ENCODE results near the gene TMSB10. TPM values are rescaled to one million over a fixed set of nuclear protein-coding genes. Genes with fewer than 3 reads are reported as not detected.
"Not testable (repeated sequence)": the region's sequence is repeated elsewhere in the genome, so short reads cannot be mapped to it uniquely, and the experiment has no call there.

The TMSB10 gene
- total RNA-seq, 1 donor from 2014 or later, result 2,534 TPM

DNA sequence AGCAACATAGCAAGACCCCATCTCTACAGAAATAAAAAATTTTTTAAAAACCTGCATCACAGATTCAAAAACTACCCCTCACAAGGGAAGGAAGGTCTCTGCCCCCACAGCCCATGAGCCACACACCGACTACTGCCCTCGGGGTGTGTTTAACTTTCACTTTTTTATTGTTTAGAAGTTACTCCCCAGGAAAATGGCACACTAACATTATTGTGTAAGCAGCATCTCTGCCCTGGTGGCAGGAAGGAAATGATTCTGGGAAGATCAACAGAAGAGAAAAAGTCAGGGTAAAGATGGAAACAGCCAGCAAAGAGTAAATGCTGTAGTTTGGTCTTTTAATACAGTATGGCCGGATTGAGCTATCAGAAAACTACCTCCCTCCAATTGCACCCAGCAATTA is 46.5 kb upstream of the TMSB10 start:
- no peaks in the 10 kb centered on the region for H3K36me3 Mint-ChIP-seq (ENCODE audit: unreplicated experiment)
- TF ChIP-seq, protein P1, sequence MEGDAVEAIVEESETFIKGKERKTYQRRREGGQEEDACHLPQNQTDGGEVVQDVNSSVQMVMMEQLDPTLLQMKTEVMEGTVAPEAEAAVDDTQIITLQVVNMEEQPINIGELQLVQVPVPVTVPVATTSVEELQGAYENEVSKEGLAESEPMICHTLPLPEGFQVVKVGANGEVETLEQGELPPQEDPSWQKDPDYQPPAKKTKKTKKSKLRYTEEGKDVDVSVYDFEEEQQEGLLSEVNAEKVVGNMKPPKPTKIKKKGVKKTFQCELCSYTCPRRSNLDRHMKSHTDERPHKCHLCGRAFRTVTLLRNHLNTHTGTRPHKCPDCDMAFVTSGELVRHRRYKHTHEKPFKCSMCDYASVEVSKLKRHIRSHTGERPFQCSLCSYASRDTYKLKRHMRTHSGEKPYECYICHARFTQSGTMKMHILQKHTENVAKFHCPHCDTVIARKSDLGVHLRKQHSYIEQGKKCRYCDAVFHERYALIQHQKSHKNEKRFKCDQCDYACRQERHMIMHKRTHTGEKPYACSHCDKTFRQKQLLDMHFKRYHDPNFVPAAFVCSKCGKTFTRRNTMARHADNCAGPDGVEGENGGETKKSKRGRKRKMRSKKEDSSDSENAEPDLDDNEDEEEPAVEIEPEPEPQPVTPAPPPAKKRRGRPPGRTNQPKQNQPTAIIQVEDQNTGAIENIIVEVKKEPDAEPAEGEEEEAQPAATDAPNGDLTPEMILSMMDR (IDR thresholded peaks at IDR 0.05), result no peak

DNA sequence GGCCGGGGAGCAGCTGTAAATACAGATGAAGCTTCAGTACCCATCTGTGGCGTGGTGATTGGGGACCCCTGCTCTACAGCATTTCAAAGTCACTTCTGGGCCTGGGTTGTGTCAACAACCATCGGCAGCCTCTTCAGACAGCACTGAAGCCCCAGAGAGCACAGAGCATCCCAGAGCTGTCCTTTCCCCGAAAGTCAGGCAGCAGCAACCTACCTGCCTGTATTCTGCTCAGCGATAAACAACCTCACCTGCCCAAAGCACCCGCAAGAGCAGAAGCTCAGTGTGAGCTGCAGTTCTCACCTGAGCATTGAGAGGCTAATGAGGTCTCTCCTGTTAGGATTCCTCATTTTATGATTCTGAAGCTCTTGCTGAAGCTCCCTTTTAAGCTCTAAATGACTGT is 43.9 kb upstream of the TMSB10 start:
- Mint-ChIP-seq H3K27me3 (ENCODE audit: unreplicated experiment) (peaks cover 39% of the 10 kb centered on the region), H3K36me3 (ENCODE audit: unreplicated experiment) (no peaks in the 10 kb centered on the region), H3K9me3 (ENCODE audit: unreplicated experiment) (no peaks in the 10 kb centered on the region), H3K4me3 (ENCODE audit: unreplicated experiment) (no peak overlapping the region), H3K27ac (ENCODE audit: unreplicated experiment) (no peak overlapping the region), H3K4me1 (ENCODE audit: unreplicated experiment) (no peaks in the 10 kb centered on the region)
- TF ChIP-seq, protein P1 (IDR thresholded peaks at IDR 0.05), result no peak
- DNase-seq (ENCODE audit: extremely low spot score, unreplicated experiment), result no peak

More for the DNA sequence above, 46.5 kb upstream of the TMSB10 start:
- Mint-ChIP-seq H3K4me1 (ENCODE audit: unreplicated experiment) (no peaks in the 10 kb centered on the region), H3K27ac (ENCODE audit: unreplicated experiment) (no peak overlapping the region), H3K9me3 (ENCODE audit: unreplicated experiment) (no peaks in the 10 kb centered on the region), H3K4me3 (ENCODE audit: unreplicated experiment) (no peak overlapping the region), H3K27me3 (ENCODE audit: unreplicated experiment) (peaks cover 42% of the 10 kb centered on the region)
- no peak for DNase-seq (ENCODE audit: extremely low spot score, unreplicated experiment)

DNA sequence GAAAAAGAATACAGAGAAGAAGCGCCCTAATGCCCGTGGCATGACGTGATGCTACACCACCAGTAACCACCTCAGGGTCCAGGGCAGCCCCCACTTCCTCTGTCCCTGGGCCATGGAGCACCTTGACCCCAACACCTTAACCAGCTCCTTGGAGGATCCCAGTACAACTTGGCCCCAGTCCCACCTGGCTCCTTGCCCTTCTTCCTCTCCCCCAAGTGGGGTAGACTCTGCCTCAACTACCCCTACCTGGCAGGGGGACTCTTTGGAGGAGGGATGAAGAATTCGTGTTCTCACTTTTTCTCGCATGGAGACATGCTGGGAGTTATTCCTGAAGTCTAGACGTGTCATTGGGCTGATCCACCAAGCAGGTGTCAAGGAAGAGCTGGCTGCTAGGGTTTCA is 43.5 kb upstream of the TMSB10 start:
- TF ChIP-seq, protein P1 (IDR thresholded peaks at IDR 0.05), result no peak
- Mint-ChIP-seq H3K4me1 (ENCODE audit: unreplicated experiment) (no peaks in the 10 kb centered on the region), H3K4me3 (ENCODE audit: unreplicated experiment) (no peak overlapping the region), H3K27ac (ENCODE audit: unreplicated experiment) (no peak overlapping the region), H3K9me3 (ENCODE audit: unreplicated experiment) (no peaks in the 10 kb centered on the region), H3K36me3 (ENCODE audit: unreplicated experiment) (no peaks in the 10 kb centered on the region), H3K27me3 (ENCODE audit: unreplicated experiment) (peaks cover 40% of the 10 kb centered on the region)
- no peak for DNase-seq (ENCODE audit: extremely low spot score, unreplicated experiment)

DNA sequence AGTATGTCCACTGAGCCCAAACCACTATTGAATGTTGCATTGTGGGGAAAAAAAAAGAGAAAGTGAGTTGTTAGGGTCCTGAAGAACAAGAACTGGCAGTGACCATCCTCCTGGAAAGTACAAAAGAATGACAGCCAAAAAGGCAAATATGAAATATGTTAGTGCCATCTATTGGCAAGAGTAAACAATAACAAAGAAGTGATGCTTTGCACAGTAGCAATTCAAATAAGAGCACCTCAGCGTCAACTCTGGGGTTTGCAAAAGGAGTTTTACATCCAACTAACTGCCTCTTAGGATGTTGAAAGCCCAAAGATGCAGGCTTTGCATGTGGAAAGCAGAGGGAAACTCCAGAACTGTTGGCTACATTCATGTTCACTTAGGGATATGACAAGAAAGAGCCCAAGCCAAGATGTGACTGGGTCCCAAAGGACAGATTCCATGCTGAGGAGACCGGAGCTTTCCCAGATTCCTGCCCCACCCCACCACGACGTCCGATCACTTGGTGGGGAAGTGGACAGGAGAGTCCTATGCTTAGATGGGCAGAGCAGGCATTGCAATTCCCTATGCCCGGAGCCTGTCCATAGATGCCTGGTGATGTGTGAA is 40.2 kb upstream of the TMSB10 start:
- Mint-ChIP-seq H3K27me3 (ENCODE audit: unreplicated experiment) (peaks cover 34% of the 10 kb centered on the region), H3K4me3 (ENCODE audit: unreplicated experiment) (no peak overlapping the region), H3K4me1 (ENCODE audit: unreplicated experiment) (no peaks in the 10 kb centered on the region), H3K36me3 (ENCODE audit: unreplicated experiment) (no peaks in the 10 kb centered on the region), H3K9me3 (ENCODE audit: unreplicated experiment) (no peaks in the 10 kb centered on the region), H3K27ac (ENCODE audit: unreplicated experiment) (no peak overlapping the region)
- no peak for DNase-seq (ENCODE audit: extremely low spot score, unreplicated experiment)
- TF ChIP-seq, protein P1 (IDR thresholded peaks at IDR 0.05), result peak; percentile 53

DNA sequence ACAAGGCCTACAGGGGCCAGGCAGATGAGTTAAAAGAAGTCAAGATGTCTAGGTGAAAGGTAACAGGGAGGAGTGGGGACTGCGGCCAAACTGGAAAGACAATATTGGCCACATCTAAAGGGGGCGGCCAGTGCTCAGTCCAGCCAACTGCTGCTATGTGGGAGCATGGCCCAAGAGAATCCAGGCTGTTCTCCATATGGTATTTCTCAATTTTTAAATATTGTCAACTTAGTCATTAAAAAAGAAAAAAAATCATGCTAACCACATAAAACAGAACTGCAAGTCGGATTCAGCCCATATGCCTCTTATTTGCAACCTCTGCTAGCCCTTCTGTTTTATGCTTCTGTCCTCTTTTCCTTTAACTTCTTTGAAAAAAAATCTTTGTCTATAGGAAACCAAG is 39.3 kb upstream of the TMSB10 start:
- no peak overlapping the region for H3K27ac Mint-ChIP-seq (ENCODE audit: unreplicated experiment)
- H3K9me3 Mint-ChIP-seq (ENCODE audit: unreplicated experiment), result no peaks in the 10 kb centered on the region
- no peak overlapping the region for H3K4me3 Mint-ChIP-seq (ENCODE audit: unreplicated experiment)
- TF ChIP-seq, protein P1 (IDR thresholded peaks at IDR 0.05), result no peak
- no peak for DNase-seq (ENCODE audit: extremely low spot score, unreplicated experiment)
- H3K27me3 Mint-ChIP-seq (ENCODE audit: unreplicated experiment), result peaks cover 38% of the 10 kb centered on the region
- no peaks in the 10 kb centered on the region for H3K36me3 Mint-ChIP-seq (ENCODE audit: unreplicated experiment)
- no peaks in the 10 kb centered on the region for H3K4me1 Mint-ChIP-seq (ENCODE audit: unreplicated experiment)

DNA sequence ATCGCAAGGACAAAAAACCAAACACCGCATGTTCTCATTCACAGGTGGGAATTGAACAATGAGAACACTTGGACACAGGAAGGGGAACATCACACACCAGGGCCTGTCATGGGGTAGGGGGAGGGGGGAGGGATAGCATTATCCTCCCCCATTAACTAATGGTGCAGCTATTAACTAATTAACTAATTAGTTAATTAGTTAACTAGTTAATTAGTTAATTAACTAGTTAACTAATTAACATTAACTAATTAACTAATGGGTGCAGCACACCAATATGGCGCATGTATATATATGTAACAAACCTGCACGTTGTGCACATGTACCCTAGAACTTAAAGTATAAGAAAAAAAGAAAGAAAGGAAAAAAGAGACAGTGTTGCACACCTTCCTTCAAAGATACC is 37.1 kb upstream of the TMSB10 start:
- not testable (repeated sequence) for H3K9me3 Mint-ChIP-seq (ENCODE audit: unreplicated experiment); DNase-seq (ENCODE audit: extremely low spot score, unreplicated experiment); H3K4me3 Mint-ChIP-seq (ENCODE audit: unreplicated experiment); H3K4me1 Mint-ChIP-seq (ENCODE audit: unreplicated experiment); H3K27ac Mint-ChIP-seq (ENCODE audit: unreplicated experiment); H3K36me3 Mint-ChIP-seq (ENCODE audit: unreplicated experiment)
- peaks cover 43% of the 10 kb centered on the region for H3K27me3 Mint-ChIP-seq (ENCODE audit: unreplicated experiment)

All from osteocyte (in vitro differentiated cells).